SK-N-SH (cell line): ENCODE measurements around the gene METTL21A. TPM values are rescaled to one million over a fixed set of nuclear protein-coding genes. Genes with fewer than 3 reads are reported as not detected.

Experiments used
- CTCF ChIA-PET: fragments of 300-600, 350-600 bp; formaldehyde crosslinking; extraction: SDS; loops from one replicate; lab custom pipeline; 2021; lab: Yijun Ruan, JAX
- POLR2A ChIA-PET: fragments of 350-600 bp; sonication (Branson Sonifier 250); formaldehyde crosslinking; extraction: SDS; loops from one replicate; lab custom pipeline; 2020; ENCODE audit warnings: antibody characterized with exemption, inconsistent platforms; lab: Yijun Ruan, JAX
- DNase-seq: peaks from one replicate; pipeline ENCODE4 v3.0.0; 2012
- H2AFZ ChIP-seq: fragments of 200-600 bp; sonication (generic); 2 replicates; pipeline ENCODE4 v1.8.1; 2016; ENCODE audit warnings: antibody characterized with exemption, mild to moderate bottlenecking, low read depth
- H3F3A ChIP-seq: fragments of 200-600 bp; sonication (generic); replicated peaks from 2 replicates; pipeline ENCODE3; 2016; ENCODE audit warnings: antibody characterized with exemption, mild to moderate bottlenecking; ENCODE audit not compliant: insufficient read depth
- H3K27ac ChIP-seq, 2 experiments: fragments of 200-500 bp in 1 of 2; fragments of 200-600 bp in 1 of 2; sonication (Bioruptor generic) in 1 of 2; sonication (generic), shearing (Covaris generic) in 1 of 2; 2 replicates each; pipeline versions ENCODE4 v1.5.1 to v1.6.1; 2014 to 2016; ENCODE audit warnings: low read depth in 2 of 2, inconsistent platforms in 1 of 2, low read length in 1 of 2, mild to moderate bottlenecking in 1 of 2, mixed read lengths in 1 of 2
- H3K27me3 ChIP-seq: fragments of 200-600 bp; sonication (generic), shearing (Covaris generic); 2 replicates; pipeline ENCODE4 v1.6.1; 2016; ENCODE audit warnings: mixed run types; ENCODE audit not compliant: insufficient read depth
- H3K36me3 ChIP-seq, 2 experiments: fragments of 200-500 bp in 1 of 2; fragments of 200-600 bp in 1 of 2; sonication (Bioruptor generic) in 1 of 2; sonication (generic) in 1 of 2; replicated peaks in 1 of 2; 2 replicates each; pipeline versions ENCODE3 to v1.5.1; 2014 to 2016; ENCODE audit warnings: low read length in 1 of 2, mild to moderate bottlenecking in 1 of 2; ENCODE audit not compliant: insufficient read depth in 2 of 2, control insufficient read depth in 1 of 2
- H3K4me1 ChIP-seq, 2 experiments: fragments of 200-500 bp in 1 of 2; fragments of 200-600 bp in 1 of 2; sonication (Bioruptor generic) in 1 of 2; sonication (generic), shearing (Covaris generic) in 1 of 2; 2 replicates each; pipeline versions ENCODE4 v1.5.1 to v1.6.1; 2014 to 2016; ENCODE audit warnings: low read depth in 1 of 2, low read length in 1 of 2, mixed run types in 1 of 2; ENCODE audit not compliant: insufficient read depth in 2 of 2, control insufficient read depth in 1 of 2
- H3K4me2 ChIP-seq: fragments of 200-600 bp; sonication (generic), shearing (Covaris generic); 2 replicates; pipeline ENCODE4 v1.6.1; 2017; ENCODE audit warnings: mixed run types
- H3K4me3 ChIP-seq, 2 experiments: fragments of 200-500 bp in 1 of 2; fragments of 200-600 bp in 1 of 2; sonication (Bioruptor generic) in 1 of 2; sonication (generic), shearing (Covaris generic) in 1 of 2; 2 replicates each; pipeline versions ENCODE4 v1.5.1 to v1.8.1; 2014 to 2016; ENCODE audit warnings: low read depth in 2 of 2, inconsistent platforms in 1 of 2, low read length in 1 of 2, mild to moderate bottlenecking in 1 of 2, mixed read lengths in 1 of 2, moderate library complexity in 1 of 2
- H3K79me2 ChIP-seq: fragments of 200-600 bp; sonication (generic); 2 replicates; pipeline ENCODE4 v1.8.1; 2017; ENCODE audit warnings: mild to moderate bottlenecking; ENCODE audit not compliant: insufficient read depth
- H3K9ac ChIP-seq: fragments of 200-600 bp; sonication (generic); 2 replicates; pipeline ENCODE4 v1.6.1; 2017; ENCODE audit warnings: mixed run types
- H3K9me2 ChIP-seq: fragments of 200-600 bp; sonication (generic); 2 replicates; pipeline ENCODE4 v1.6.1; 2017; ENCODE audit warnings: mixed run types
- H3K9me3 ChIP-seq: fragments of 200-600 bp; sonication (generic); 2 replicates; pipeline ENCODE4 v1.6.1; 2017; ENCODE audit warnings: mixed run types, mild to moderate bottlenecking, moderate library complexity
- H4K20me1 ChIP-seq: fragments of 200-600 bp; sonication (generic); 2 replicates; pipeline ENCODE4 v1.6.1; 2017; ENCODE audit warnings: mild to moderate bottlenecking, mixed run types; ENCODE audit not compliant: insufficient read depth
- CHD2 ChIP-seq: fragments of 150-350 bp; IDR thresholded peaks from 2 replicates; pipeline ENCODE4 v1.6.1; 2018; ENCODE audit warnings: low read length; ENCODE audit not compliant: partially characterized antibody
- EP300 ChIP-seq, 2 experiments: IDR thresholded peaks; 2 replicates each; pipeline versions ENCODE4 v1.4.0 to v1.6.1; 2012; ENCODE audit warnings: borderline replicate concordance in 1 of 2, low read depth in 1 of 2, low read length in 1 of 2
- FOXM1 ChIP-seq: IDR thresholded peaks from 2 replicates; pipeline ENCODE4 v1.4.0; 2012; ENCODE audit warnings: low read depth, mild to moderate bottlenecking
- GABPA ChIP-seq: IDR thresholded peaks from 2 replicates; pipeline ENCODE4 v1.4.0; 2012; ENCODE audit warnings: low read depth, mild to moderate bottlenecking
- GATA2 ChIP-seq: sonication (generic); formaldehyde crosslinking; IDR thresholded peaks from 2 replicates; pipeline ENCODE4 v1.5.0; 2020; ENCODE audit warnings: mild to moderate bottlenecking, missing genetic modification reagents
- JUND ChIP-seq: IDR thresholded peaks from 2 replicates; pipeline ENCODE4 v1.4.0; 2012
- MEF2A ChIP-seq: IDR thresholded peaks from 2 replicates; pipeline ENCODE4 v1.4.0; 2012; ENCODE audit warnings: low read depth, borderline replicate concordance
- MXI1 ChIP-seq: IDR thresholded peaks from 2 replicates; pipeline ENCODE4 v1.6.1; 2012; ENCODE audit warnings: mild to moderate bottlenecking, low read depth, low read length, improper control_type of control experiment
- NFIC ChIP-seq: IDR thresholded peaks from 2 replicates; pipeline ENCODE4 v1.4.0; 2012; ENCODE audit warnings: borderline replicate concordance
- POLR2AphosphoS5 ChIP-seq: IDR thresholded peaks from 2 replicates; pipeline ENCODE4 v1.6.1; 2012; ENCODE audit warnings: low read depth, low read length
- RCOR1 ChIP-seq: fragments of 150-350 bp; IDR thresholded peaks from 2 replicates; pipeline ENCODE4 v1.6.1; 2017; ENCODE audit warnings: antibody characterized with exemption, low read length
- RXRA ChIP-seq: IDR thresholded peaks from 2 replicates; pipeline ENCODE4 v1.4.0; 2012; ENCODE audit warnings: low read depth, mild to moderate bottlenecking, borderline replicate concordance
- SIN3A ChIP-seq: IDR thresholded peaks from 2 replicates; pipeline ENCODE4 v1.6.1; 2012; ENCODE audit warnings: low read depth, mild to moderate bottlenecking, low read length, moderate library complexity, borderline replicate concordance
- SMC3 ChIP-seq: IDR thresholded peaks from 2 replicates; pipeline ENCODE4 v1.6.1; 2012; ENCODE audit warnings: low read depth, low read length, improper control_type of control experiment
- TCF12 ChIP-seq: IDR thresholded peaks from 2 replicates; pipeline ENCODE4 v1.4.0; 2012
- TEAD4 ChIP-seq: IDR thresholded peaks from 2 replicates; pipeline ENCODE4 v1.4.0; 2012; ENCODE audit warnings: mild to moderate bottlenecking, borderline replicate concordance; ENCODE audit not compliant: insufficient read depth
- YY1 ChIP-seq: IDR thresholded peaks from 2 replicates; pipeline ENCODE4 v1.4.0; 2012; ENCODE audit warnings: low read depth, mild to moderate bottlenecking
- WGBS: methylation state at CpG from one replicate; pipeline ENCODE4 v1.1.6; 2017; ENCODE audit warnings: low lambda C conversion rate; 5-methylcytosine and 5-hydroxymethylcytosine counted together
- polyA plus RNA-seq, 3 experiments: library from polyadenylated mRNA; depleted of rRNA; stranded (reverse); fragments of >200 nt; gene quantifications; 2 replicates each; pipeline ENCODE4 v1.2.3, GENCODE V29; 2012
- TF ChIP-seq, protein P1 (sequence below): IDR thresholded peaks from 2 replicates; pipeline ENCODE4 v1.6.1; 2012; ENCODE audit warnings: mild to moderate bottlenecking, low read depth, low read length, moderate library complexity
- TF ChIP-seq, protein P2 (sequence below): IDR thresholded peaks from 2 replicates; pipeline ENCODE4; 2012
- TF ChIP-seq, protein P3 (sequence below): fragments of 150-350 bp; IDR thresholded peaks from 2 replicates; pipeline ENCODE4 v1.6.1; 2016; ENCODE audit warnings: mild to moderate bottlenecking, low read depth, low read length

METTL21A gene
- polyA plus RNA-seq, 1 of the 3 experiments (the other 2 are of a cell fraction): 19.4 TPM

DNA sequence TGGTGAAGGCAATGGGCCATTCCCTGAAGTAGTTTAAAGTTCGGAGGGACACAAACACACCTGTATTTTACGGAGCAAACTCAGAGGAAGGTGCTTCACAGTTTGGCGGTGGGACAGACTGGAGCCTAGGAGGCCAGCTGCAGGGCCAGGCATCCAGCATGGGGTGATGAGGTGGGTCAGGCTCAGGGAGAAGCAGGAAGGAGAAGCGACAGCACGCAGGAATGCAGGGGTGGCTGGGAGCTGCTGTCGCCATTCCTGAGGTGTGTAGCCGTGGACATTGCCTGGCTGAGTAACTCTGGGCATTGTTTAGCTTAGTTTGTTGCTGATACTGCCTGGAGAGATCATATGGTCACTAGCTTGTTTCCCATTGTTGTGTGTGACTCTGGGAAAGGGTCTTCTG is 35.8 kb upstream of the METTL21A start:
- Histone ChIP-seq H4K20me1 (no peaks in the 10 kb centered on the region), H3K9me3 (no peaks in the 10 kb centered on the region)
- TF ChIP-seq GABPA (no peak), TEAD4 (no peak), TCF12 (no peak), POLR2AphosphoS5 (no peak), FOXM1 (no peak), GATA2 (CRISPR knock-in tag) (no peak), JUND (no peak), MXI1 (no peak), MEF2A (no peak), CHD2 (no peak), YY1 (no peak), EP300 (IDR thresholded peaks at IDR 0.05; ENCODE audit: borderline replicate concordance in 1 of 2, low read depth in 1 of 2, low read length in 1 of 2) (no peak), SMC3 (no peak), RXRA (no peak), SIN3A (no peak), RCOR1 (no peak), NFIC (no peak)
- TF ChIP-seq, protein P1, sequence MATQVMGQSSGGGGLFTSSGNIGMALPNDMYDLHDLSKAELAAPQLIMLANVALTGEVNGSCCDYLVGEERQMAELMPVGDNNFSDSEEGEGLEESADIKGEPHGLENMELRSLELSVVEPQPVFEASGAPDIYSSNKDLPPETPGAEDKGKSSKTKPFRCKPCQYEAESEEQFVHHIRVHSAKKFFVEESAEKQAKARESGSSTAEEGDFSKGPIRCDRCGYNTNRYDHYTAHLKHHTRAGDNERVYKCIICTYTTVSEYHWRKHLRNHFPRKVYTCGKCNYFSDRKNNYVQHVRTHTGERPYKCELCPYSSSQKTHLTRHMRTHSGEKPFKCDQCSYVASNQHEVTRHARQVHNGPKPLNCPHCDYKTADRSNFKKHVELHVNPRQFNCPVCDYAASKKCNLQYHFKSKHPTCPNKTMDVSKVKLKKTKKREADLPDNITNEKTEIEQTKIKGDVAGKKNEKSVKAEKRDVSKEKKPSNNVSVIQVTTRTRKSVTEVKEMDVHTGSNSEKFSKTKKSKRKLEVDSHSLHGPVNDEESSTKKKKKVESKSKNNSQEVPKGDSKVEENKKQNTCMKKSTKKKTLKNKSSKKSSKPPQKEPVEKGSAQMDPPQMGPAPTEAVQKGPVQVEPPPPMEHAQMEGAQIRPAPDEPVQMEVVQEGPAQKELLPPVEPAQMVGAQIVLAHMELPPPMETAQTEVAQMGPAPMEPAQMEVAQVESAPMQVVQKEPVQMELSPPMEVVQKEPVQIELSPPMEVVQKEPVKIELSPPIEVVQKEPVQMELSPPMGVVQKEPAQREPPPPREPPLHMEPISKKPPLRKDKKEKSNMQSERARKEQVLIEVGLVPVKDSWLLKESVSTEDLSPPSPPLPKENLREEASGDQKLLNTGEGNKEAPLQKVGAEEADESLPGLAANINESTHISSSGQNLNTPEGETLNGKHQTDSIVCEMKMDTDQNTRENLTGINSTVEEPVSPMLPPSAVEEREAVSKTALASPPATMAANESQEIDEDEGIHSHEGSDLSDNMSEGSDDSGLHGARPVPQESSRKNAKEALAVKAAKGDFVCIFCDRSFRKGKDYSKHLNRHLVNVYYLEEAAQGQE: no peak
- TF ChIP-seq, protein P2, sequence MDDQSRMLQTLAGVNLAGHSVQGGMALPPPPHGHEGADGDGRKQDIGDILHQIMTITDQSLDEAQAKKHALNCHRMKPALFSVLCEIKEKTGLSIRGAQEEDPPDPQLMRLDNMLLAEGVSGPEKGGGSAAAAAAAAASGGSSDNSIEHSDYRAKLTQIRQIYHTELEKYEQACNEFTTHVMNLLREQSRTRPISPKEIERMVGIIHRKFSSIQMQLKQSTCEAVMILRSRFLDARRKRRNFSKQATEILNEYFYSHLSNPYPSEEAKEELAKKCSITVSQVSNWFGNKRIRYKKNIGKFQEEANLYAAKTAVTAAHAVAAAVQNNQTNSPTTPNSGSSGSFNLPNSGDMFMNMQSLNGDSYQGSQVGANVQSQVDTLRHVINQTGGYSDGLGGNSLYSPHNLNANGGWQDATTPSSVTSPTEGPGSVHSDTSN: no peak
- TF ChIP-seq, protein P3, sequence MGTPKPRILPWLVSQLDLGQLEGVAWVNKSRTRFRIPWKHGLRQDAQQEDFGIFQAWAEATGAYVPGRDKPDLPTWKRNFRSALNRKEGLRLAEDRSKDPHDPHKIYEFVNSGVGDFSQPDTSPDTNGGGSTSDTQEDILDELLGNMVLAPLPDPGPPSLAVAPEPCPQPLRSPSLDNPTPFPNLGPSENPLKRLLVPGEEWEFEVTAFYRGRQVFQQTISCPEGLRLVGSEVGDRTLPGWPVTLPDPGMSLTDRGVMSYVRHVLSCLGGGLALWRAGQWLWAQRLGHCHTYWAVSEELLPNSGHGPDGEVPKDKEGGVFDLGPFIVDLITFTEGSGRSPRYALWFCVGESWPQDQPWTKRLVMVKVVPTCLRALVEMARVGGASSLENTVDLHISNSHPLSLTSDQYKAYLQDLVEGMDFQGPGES: no peak
- TF ChIP-seq, all 33 proteins: peak for 0
- H3K27me3 ChIP-seq: no peaks in the 10 kb centered on the region
- H3K9me2 ChIP-seq: no peaks in the 10 kb centered on the region
- no peak overlapping the region for H3K4me2 ChIP-seq
- H3K9ac ChIP-seq: no peak overlapping the region
- CTCF ChIA-PET: interaction anchor here (1.2 kb wide), 1 partner anchor 35 kb away, joined by 3 read pairs; no protein-coding TSS in a partner anchor
- POLR2A ChIA-PET: no interaction called here
- H3K27ac ChIP-seq: no peak overlapping the region
- no peak overlapping the region for H2AFZ ChIP-seq
- no peaks in the 10 kb centered on the region for H3K79me2 ChIP-seq
- H3K4me3 ChIP-seq: no peak overlapping the region
- WGBS: 89% methylated on average over 7 of the region's 7 CpGs
- no peaks in the 10 kb centered on the region for H3F3A ChIP-seq
- H3K4me1 ChIP-seq: 0 out of 4 replicates have a peak, but pooled peaks cover 0 to 6% of the 10 kb centered on the region in 2 experiments
- H3K36me3 ChIP-seq: no peaks in the 10 kb centered on the region
- no peak for DNase-seq
